Astrocyte of the cerebellum (primary cell): ENCODE data around the gene FGF9.

Experiments
- DNase-seq: peaks from one replicate; pipeline ENCODE4 v3.0.0-alpha.2; 2011; ENCODE audit warnings: low read depth
- H3K4me3 ChIP-seq: 2 replicates; pipeline ENCODE4 v1.5.1; 2011; ENCODE audit warnings: mild to moderate bottlenecking, low read depth, low read length, moderate library complexity
- CTCF ChIP-seq: IDR thresholded peaks from 2 replicates; pipeline ENCODE4 v1.5.1; 2012; ENCODE audit warnings: low read length, low read depth, moderate library complexity, mild to moderate bottlenecking; ENCODE audit errors: missing control alignments
- in situ Hi-C: cut with HindIII; loops from 2 replicates; pipeline ENCODE4 v1.10.0; 2017; ENCODE audit warnings: low sequenced_read_pairs

FGF9 gene

GRCh38 chr13:21670883-21671619 lies at the start of gene FGF9:
TSS of gene FGF9 (plus strand) at chr13:21671073. CDS start at chr13:21671913, 840 bp downstream.
- in situ Hi-C loops: no loop called here
- TF ChIP-seq CTCF: no peak
- DNase-seq: peak; percentile 19
- H3K4me3 ChIP-seq: peak within 1 kb of the TSS; percentile 53

GRCh38 chr13:21625366-21625765 lies 45.5 kb upstream of the FGF9 start:
- in situ Hi-C loops: loop anchor here (25.0 kb wide), 1 partner anchor 1162 kb away; no protein-coding TSS in a partner anchor
- H3K4me3 ChIP-seq: no peak overlapping the region
- no peak for DNase-seq
- TF ChIP-seq CTCF: peak; percentile 45

GRCh38 chr13:21632196-21632595 lies 38.7 kb upstream of the FGF9 start:
- no peak for TF ChIP-seq CTCF
- in situ Hi-C loops: loop anchor here (25.0 kb wide), 1 partner anchor 1155 kb away; no protein-coding TSS in a partner anchor

GRCh38 chr13:21636656-21637055 lies 34.2 kb upstream of the FGF9 start:
- in situ Hi-C loops: loop anchor here (25.0 kb wide), 1 partner anchor 1151 kb away; no protein-coding TSS in a partner anchor
- no peak for DNase-seq
- no peak for TF ChIP-seq CTCF
- no peak overlapping the region for H3K4me3 ChIP-seq

More at GRCh38 chr13:21632196-21632595, 38.7 kb upstream of the FGF9 start:
- DNase-seq: no peak
- no peak overlapping the region for H3K4me3 ChIP-seq

- in situ Hi-C loops: loop anchor here (25.0 kb wide), 1 partner anchor 1150 kb away; no protein-coding TSS in a partner anchor
- no peak overlapping the region for H3K4me3 ChIP-seq
- no peak for TF ChIP-seq CTCF
- no peak for DNase-seq
Measured at GRCh38 chr13:21637296-21637695, 33.6 kb upstream of the FGF9 start.

- no peak for DNase-seq
- H3K4me3 ChIP-seq: no peak overlapping the region
- in situ Hi-C loops: loop anchor here (25.0 kb wide), 1 partner anchor 1149 kb away; no protein-coding TSS in a partner anchor
- TF ChIP-seq CTCF: peak; percentile 62
Measured at GRCh38 chr13:21638319-21639282, 32.3 kb upstream of the FGF9 start.
